ENCODE measurements around the gene KCNAB2.

The KCNAB2 gene

GRCh38 chr1:6082430-6082971 is 36.8 kb downstream of the KCNAB2 start:
- CTCF ChIA-PET: interaction anchor here (1.3 kb wide), 2 partner anchors 9 to 26 kb away, joined by 4 read pairs; no protein-coding TSS in a partner anchor
- TF ChIP-seq CTCF (conservative IDR thresholded peaks at IDR 0.05; ENCODE audit: low read depth): no peak
- POLR2A ChIA-PET (ENCODE audit: low non-redundant PET): no interaction called here
- H3K27ac ChIP-seq: no peak overlapping the region
- no peak for DNase-seq (ENCODE audit: low spot score)

DNA sequence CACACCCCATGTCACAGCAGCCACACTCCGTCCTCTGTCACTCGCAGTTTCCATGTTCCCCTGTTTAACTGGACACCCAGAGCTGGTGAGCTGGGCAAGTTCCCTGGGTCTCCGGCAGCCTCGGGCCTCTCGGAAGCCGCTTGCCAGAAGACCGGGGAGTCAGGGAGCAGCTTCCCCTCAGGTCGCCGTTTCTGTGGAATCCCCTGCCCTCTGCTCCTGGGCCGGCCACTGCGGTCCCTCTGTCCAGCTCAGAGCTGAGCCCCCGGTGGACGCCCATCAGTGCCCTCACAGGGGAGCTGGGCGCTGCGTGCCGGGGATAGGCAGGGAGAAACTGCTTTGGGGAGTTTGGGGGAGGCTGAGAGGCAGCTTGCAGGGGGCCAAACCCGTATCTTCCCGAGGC is 37.7 kb downstream of the KCNAB2 start:
- no peak overlapping the region for H3K27ac ChIP-seq
- ChIA-PET CTCF (no interaction called here), POLR2A (ENCODE audit: low non-redundant PET) (no interaction called here)
- no peak for DNase-seq (ENCODE audit: low spot score)
- no peak for TF ChIP-seq CTCF (conservative IDR thresholded peaks at IDR 0.05; ENCODE audit: low read depth)

DNA sequence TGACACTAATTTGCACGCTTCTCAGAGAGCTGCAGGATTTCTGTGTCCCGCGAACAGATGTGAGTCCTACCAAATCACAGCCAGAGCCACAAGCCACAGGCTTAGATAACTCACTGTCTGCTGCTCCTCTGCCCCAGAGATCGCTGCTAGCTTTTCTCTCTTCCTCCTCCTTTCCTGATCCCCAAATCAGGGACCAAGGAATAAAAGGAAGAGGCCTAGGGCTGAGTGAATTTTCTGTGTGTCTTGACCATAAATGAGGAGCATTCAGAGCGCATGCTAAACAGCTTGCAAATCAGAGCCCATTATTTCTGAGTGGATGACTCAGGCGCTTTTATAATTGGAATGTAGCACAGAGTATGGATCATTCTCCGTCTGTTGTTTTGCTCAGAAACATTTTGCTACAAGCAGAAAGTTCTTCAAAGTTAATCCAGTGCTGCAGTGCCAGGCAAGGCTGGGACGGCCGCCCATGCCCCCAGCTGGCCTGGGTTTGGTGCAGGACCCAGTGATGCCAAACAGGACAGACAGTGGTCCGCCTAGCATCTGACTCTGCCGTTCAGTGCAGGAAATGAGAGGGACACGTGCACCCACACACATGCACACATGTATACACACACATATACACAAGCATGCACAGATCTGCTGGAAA is 38.2 kb downstream of the KCNAB2 start:
- no peak overlapping the region for H3K27ac ChIP-seq
- no peak for TF ChIP-seq CTCF (conservative IDR thresholded peaks at IDR 0.05; ENCODE audit: low read depth)
- ChIA-PET CTCF (no interaction called here), POLR2A (ENCODE audit: low non-redundant PET) (no interaction called here)
- no peak for DNase-seq (ENCODE audit: low spot score)

DNA sequence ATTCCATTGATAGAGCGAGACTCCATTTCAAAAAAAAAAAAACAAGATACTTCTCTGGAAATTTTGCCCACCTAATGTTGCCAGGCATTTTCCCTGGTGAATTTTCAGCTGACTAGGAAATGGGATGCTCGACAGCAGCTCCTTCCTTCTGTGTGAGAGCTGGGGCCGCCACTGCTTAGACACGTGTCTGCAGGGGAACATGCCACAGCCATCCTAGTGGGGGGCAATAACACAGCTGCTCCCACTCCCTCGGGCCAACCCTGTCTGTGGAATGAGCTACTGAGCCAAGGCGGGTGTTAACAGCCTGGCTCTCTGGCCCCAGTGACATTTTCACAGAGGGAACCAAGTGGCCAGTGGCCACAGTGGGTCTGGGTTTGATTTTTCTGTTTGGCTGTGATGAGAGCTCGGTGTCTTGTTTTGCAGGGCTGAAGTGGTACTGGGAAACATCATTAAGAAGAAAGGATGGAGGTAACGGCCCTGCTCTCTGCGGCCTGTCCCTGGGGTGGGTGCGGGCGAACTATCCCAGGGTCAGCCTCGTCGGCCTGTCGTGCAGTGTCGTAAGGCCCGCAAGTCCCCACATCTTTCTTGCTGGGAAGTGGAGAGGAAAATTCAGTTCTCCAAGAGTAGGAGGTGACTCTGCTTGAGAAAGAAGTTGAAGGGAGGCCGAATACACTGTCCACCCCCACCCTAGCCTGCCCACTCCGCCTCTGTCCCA is 39.2 kb downstream of the KCNAB2 start:
- ChIA-PET CTCF (interaction anchor here (0.6 kb wide), 2 partner anchors 32 to 42 kb away, joined by 3 read pairs; no protein-coding TSS in a partner anchor), POLR2A (ENCODE audit: low non-redundant PET) (interaction anchor here (1.1 kb wide), 1 partner anchor 10 kb away, joined by 6 read pairs; no protein-coding TSS in a partner anchor)
- DNase-seq (ENCODE audit: low spot score): no peak
- TF ChIP-seq CTCF (conservative IDR thresholded peaks at IDR 0.05; ENCODE audit: low read depth): no peak
- H3K27ac ChIP-seq: no peak overlapping the region

GRCh38 chr1:6085666-6086065 is 40.0 kb downstream of the KCNAB2 start:
- ChIA-PET CTCF (interaction anchor here (0.6 kb wide), 1 partner anchor 32 kb away, joined by 3 read pairs; no protein-coding TSS in a partner anchor), POLR2A (ENCODE audit: low non-redundant PET) (no interaction called here)
- TF ChIP-seq CTCF (conservative IDR thresholded peaks at IDR 0.05; ENCODE audit: low read depth): no peak
- no peak overlapping the region for H3K27ac ChIP-seq
- no peak for DNase-seq (ENCODE audit: low spot score)

- no peak for DNase-seq (ENCODE audit: low spot score)
- H3K27ac ChIP-seq: no peak overlapping the region
- no peak for TF ChIP-seq CTCF (conservative IDR thresholded peaks at IDR 0.05; ENCODE audit: low read depth)
- POLR2A ChIA-PET (ENCODE audit: low non-redundant PET): interaction anchor here (0.6 kb wide), 1 partner anchor 59 kb away, joined by 4 read pairs; no protein-coding TSS in a partner anchor
- CTCF ChIA-PET: interaction anchor here (0.7 kb wide), 1 partner anchor 99 kb away, joined by 3 read pairs; no protein-coding TSS in a partner anchor
These were observed 40.7 kb downstream of the KCNAB2 start for GRCh38 chr1:6086358-6086757.
